Hippocampal formation (tissue), 2 donors: Measurements from ENCODE around the gene BMP4.

Experiments used
- DNase-seq, 2 donors: peaks; one replicate each; lab custom pipeline; 2025; lab: John Stamatoyannopoulos, UW

BMP4 gene

DNA sequence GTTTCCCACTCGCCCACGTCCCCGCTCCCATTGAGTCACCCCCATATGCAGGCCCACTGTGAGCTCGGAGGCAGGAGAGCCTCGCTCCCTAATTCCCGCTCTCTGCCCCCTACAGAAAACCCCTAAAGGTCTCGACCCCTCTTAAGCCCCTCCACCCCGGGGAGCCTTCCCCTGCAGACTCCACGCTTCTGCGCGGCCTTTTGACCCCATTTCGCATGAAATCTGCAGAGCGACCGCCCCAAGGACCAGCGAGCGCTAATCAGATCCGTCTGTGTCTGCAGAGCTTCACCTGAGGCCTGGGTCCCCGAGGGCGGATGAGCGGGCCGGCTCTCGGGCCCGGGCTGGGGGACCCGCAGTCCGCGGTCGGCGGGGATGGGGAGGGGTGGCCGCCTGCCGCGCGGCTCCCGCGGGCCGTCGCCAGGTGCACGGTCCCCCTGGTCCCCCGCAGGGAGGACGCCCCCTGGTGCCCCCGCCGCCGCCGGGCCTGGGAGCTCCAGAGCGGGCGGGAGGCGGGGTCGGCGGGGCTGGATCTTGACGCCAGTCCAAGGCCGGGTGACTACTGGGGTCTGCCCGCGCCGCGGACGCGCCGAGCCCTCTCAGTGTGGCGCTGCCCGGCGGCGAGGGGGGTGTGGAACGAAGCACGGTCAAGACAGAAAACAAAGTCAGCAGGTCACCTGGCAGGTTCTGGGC, 10.1 kb downstream of the BMP4 start:
- DNase-seq = no peak

DNA sequence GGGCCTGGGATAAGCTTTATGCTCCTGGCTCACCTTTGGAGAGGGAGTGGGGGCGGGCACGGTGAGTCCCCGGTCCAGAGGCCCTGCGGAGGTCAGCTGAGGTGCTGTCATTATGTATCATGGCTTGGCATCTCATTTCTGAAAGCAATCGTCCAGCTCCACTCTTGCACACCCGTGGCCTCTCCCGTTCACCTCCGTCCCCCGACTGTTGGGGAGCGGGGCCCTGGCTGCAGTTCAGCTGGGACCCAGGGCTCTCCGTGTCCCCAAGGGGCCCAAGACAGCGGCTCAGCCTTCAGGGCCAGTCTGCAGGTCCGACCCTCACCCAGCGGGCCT, 10.6 kb downstream of the BMP4 start:
- DNase-seq = no peak

GRCh38 chr14:53943751-53944083, 12.9 kb downstream of the BMP4 start:
- DNase-seq = no peak

GRCh38 chr14:53942970-53943750, 13.5 kb downstream of the BMP4 start:
- no peak for DNase-seq

DNA sequence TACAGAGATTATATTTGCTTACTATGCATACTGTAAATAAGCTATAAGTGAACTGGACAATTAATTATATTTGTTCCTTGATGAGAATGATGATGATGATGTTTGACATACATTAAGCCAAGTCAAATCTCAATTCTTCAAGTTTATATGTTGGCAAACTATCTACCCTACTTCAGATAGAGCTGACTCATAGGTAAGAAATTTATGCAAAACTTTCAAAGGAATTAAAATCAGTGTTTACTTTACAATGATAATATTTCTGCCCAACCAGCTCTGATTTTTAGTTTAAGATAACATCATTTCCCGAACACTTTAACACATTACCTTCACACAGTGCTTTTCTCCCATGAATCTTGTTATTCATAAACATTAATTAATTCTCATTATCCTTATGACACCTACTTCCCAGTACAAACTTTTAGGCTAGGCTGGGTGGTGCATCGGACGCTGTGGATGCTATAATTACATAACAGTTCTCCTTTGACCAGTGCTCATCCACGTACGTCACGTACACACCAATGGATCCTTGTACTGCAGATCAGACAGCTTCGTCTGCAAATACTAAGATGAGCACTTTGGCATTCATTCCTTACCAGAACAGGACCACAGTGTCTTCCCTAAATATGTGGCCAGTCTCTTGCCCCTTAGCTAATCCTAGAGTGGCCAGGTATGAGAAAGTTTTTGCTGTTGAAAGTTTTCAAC, 18.3 kb downstream of the BMP4 start:
- no peak for DNase-seq

GRCh38 chr14:53934778-53935414, 21.7 kb downstream of the BMP4 start:
- no peak for DNase-seq

GRCh38 chr14:53932966-53933365, 23.7 kb downstream of the BMP4 start:
- no peak for DNase-seq

- no peak for DNase-seq
Observed at GRCh38 chr14:53929871-53930715, 26.5 kb downstream of the BMP4 start.

DNA sequence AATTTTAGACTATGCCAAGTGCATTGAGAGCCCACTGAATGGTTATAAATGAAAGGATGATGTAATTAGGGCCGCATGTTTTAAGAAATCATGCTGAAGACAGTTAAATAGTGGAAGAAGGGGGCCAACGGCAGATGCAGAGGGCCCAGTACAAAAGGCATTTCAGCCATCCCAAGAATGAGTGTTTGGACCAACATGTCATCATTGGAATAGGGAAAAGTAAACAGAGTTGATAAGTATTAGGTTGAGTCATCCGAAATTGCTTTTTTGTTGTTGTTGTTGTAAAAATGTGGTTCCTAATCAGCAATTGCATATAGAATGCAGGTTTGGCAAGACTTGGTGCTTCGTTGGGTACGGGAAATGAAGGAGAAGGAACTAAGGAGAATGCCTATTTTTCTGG, 29.5 kb downstream of the BMP4 start:
- no peak for DNase-seq

GRCh38 chr14:53925201-53925766, 31.3 kb downstream of the BMP4 start:
- DNase-seq = no peak

DNA sequence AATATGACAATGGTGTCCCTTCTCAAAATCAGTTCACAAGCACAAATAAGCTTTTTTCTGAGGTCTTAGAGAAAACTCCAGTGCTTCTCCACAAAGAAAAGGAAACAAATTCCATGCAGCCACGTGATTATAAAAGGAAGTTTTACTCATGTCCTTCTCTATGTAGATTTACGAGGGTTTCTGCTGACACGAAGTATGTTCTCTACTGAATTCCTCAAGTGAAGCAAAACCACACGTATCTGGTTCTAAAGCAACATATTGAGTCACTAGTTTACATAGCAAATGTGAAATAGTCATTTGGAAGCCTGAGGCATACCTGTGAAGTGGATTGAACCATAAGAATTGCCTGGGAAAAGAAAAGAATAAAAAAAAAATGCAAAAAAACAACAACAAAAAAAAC, 31.9 kb downstream of the BMP4 start:
- DNase-seq = no peak

- no peak for DNase-seq
Observed at GRCh38 chr14:53921027-53921426, 35.6 kb downstream of the BMP4 start.

GRCh38 chr14:53916239-53916638, 40.4 kb downstream of the BMP4 start:
- no peak for DNase-seq

DNA sequence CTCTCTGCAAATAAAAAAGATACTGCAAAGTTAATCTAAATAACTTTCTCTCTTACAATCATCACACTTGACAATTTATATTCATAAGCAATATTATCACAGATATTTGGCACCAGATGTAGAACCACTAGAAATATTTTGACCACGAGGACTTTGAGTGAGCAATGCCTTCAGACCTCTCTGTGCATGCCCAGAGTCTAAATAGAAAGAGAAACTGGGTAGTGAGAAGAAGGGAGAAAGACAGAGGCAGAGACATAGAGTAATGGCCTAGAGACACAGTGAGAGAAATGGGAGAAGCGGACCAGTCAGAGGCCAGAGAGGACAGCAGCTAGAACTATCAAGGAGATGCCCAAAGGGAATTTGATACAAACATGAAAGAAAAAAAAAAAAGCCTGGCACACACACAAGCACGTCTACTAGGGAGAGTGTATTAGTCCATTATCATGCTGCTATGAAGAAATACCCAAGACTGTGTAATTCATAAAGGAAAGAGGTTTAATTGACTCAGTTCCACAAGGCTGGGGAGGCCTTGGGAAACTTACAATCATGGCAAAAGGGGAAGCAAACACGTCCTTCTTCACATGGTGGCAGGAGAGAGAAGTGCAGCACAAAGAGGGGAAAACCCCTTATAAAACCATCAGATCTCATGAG, 41.1 kb downstream of the BMP4 start:
- no peak for DNase-seq

DNA sequence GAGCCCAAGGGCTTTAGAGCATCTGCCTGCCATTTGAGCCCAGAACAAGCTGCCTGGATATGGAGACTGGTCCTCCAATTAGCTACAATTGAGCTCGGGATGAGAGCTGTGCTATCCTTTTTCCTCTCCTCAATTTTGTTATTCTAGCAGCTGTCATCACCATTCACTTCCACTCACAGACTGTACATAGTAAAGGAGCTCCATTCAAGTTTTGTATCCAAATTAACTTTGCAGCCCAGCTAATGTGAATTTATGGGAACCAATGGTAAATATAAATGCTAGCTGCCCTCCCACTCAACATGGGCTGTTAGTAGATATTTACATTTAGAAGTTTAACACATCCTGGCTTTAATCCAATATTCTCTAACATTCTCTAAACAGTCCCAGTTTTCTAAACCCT, 44.6 kb downstream of the BMP4 start:
- DNase-seq = no peak

- no peak for DNase-seq
Observed at GRCh38 chr14:53908416-53908815, 48.2 kb downstream of the BMP4 start.

DNA sequence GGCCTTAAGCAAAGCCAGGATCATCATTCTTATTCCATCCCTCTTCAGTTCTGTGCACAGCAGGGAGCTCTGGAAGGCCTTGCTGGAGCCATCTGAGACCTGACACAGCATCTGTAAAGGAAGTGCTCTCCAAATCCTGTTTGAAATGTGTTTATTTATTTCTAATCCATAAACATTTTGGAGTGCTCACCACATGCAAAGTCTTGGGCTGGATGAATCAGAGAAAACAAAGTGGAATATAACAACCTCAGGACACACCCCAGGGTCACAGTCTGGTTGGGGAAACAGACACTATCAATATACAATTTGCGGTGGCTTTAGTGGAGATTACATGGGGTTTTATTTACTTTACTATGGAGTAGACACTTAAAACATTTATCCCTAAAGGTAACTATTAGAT, 54.3 kb downstream of the BMP4 start:
- DNase-seq = no peak

DNA sequence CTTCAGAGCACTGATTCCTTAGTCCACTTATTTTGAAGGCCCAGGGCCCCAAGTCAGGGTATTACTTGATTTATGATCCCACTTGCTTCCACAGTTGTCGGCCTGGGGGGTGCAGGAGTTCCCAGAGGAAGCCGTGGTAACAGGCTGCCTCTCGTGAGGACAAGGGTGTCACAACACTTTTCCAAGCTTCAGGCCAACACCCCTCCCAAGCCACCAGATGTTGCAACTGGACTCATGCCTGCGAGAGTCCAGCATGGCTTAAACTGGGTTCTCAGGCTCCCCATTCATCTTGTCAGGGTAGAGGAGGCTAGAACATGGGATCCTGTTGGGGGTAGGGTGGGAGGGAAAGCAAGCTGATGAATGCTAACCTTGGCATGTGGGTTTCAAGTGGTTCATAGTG, 56.1 kb downstream of the BMP4 start:
- DNase-seq = no peak
